HG03460 (cell line): Measurements from ENCODE around the gene SCGB1D4.

Source experiments
- ATAC-seq: cut with Tn5 transposase; IDR thresholded peaks from one replicate; pipeline ENCODE4 v1.9.1; 2021; ENCODE audit not compliant: unreplicated experiment

Gene SCGB1D4

GRCh38 chr11:62280452-62280851 lies 18.4 kb downstream of the SCGB1D4 start:
- no peak for ATAC-seq

- ATAC-seq, result no peak
Observed at GRCh38 chr11:62273789-62274275, 25.0 kb downstream of the SCGB1D4 start.

DNA sequence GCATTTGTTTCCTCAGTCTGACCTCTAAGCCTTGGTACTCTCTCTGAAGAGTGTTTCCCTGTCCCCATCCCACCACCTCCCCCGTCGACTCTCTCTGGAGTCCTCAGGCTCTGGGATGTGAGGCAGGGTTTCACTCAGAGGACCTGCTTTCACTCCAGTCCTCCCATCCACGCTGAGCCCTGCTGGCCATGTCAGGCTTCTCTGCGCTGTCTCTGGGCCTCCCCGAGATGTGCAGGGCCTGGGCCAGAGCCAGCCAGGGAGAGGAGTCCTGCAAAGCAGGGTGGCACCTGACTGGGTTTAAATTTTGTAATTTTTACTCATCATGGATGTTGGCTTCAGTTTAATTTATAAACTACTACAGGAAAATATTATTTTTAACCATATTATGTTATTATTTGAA lies 25.6 kb downstream of the SCGB1D4 start:
- ATAC-seq, result no peak

- ATAC-seq, result no peak
Observed at GRCh38 chr11:62269654-62270278, 29.1 kb downstream of the SCGB1D4 start, which contains the start of gene SCGB2A2. TSS of gene SCGB2A2 (plus strand) at chr11:62270158. CDS start at chr11:62270217, 59 bp downstream.

DNA sequence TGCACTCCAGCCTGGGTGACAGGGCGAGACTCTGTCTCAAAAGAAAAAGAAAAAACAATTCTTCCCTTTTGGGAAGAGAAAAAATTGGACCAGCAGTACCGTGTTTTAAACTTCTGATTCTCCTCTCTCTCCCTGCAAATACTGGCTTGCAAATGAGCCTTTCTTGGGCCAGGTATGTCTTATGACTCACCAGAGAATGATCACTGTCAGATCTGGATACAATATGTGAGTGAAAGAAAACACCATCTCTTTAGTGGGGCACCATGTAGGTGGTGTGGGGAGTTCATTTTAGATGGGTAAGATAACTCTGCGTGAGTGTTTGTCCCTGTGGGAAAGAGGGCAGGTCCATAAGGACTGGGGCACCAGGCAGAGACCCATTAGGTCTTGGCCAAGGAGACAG lies 31.3 kb downstream of the SCGB1D4 start:
- ATAC-seq, result no peak

DNA sequence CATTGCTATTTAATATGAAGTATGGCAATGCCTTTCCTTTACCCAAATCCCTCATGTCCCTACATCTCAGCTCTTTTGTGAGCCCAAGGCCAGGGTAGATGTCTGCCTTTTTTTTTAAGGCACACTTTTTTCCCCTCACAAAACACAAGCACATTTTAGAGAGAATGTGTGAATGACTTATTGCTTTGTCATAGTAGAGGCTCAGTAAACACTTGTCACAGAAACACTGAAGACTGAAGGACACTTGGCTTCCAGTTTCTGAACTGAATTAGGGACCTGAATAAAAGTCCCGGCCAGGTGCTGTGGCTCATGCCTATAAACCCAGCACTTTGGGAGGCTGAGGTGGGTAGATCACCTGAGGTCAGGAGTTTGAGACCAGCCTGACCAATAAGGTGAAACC lies 31.8 kb downstream of the SCGB1D4 start:
- ATAC-seq, result no peak

GRCh38 chr11:62266558-62266957 lies 32.3 kb downstream of the SCGB1D4 start:
- no peak for ATAC-seq

GRCh38 chr11:62264004-62264403 lies 34.9 kb downstream of the SCGB1D4 start:
- ATAC-seq, result no peak

DNA sequence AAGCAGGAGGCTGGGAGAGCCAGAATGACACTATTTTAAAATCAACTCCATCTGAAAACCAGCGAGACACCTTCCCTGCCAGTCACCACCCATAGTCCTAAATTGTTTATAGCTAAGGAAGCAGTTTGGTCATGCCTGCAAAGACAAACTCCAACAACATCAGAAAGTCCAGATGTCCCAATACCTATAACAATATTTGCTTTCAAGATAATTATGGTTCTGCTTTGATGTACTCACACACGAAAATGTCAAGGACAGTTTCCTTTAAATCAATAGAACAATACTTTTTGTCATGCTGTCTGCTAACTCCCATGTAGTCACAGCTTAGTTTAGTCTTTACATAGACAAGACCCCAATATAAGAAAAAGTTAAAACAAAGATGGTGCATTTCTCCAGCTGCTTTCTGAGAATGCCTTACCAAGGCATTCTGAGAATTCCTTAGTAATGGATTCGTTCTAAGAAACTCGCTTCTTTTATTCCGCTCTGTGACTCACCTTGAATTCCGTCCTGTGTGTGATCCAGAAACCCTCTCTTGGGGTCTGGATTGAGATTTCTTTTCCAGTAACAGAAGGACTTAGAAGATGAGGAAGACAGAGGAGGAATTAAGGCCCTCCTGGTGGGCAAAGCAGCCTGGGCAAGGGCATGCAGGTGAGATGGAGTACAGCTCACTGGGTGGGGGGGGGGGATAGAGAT lies 38.5 kb downstream of the SCGB1D4 start:
- ATAC-seq, result no peak

DNA sequence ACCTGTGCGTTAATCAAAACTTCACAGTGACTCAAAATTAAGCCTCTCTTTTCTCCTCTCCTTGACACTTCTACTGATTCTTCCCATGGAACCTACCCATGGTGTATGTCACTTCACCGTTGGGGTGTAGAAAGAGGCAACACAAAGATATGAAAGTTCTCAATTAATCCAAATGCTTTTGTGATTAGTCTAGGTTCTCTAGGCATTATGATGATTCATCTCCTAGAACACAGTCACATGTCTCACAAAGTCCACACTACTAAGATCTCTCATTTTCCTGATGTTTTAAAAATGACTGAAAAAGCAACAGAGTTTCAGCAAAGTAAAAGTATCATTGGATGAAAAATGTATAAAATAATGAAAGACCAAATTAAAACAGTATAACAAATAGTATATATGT lies 42.6 kb downstream of the SCGB1D4 start:
- ATAC-seq, result no peak

GRCh38 chr11:62253999-62254542 lies 44.8 kb downstream of the SCGB1D4 start:
- ATAC-seq, result no peak

GRCh38 chr11:62251698-62252097 lies 47.2 kb downstream of the SCGB1D4 start:
- no peak for ATAC-seq
